Muscle layer of duodenum (tissue), 2 donors: ENCODE measurements around the gene FABP1.

Experiments
- H3K27ac ChIP-seq: one replicate; pipeline ENCODE4 v1.7.0; 2013; ENCODE audit warnings: mild to moderate bottlenecking, low read length
- H3K27me3 ChIP-seq: one replicate; pipeline ENCODE4 v1.7.0; 2013; ENCODE audit warnings: low read depth, mild to moderate bottlenecking, control low read depth, low read length
- H3K36me3 ChIP-seq, 2 donors: one replicate each; pipeline ENCODE4 v1.7.0; 2013; ENCODE audit warnings: low read length in 2 of 2, control low read depth in 1 of 2, mild to moderate bottlenecking in 1 of 2; ENCODE audit not compliant: insufficient read depth in 2 of 2, control insufficient read depth in 1 of 2
- H3K4me1 ChIP-seq, 2 donors: one replicate each; pipeline ENCODE4 v1.7.0; 2013; ENCODE audit warnings: low read length in 2 of 2, mild to moderate bottlenecking in 2 of 2, control low read depth in 1 of 2, moderate library complexity in 1 of 2; ENCODE audit not compliant: insufficient read depth in 2 of 2, control insufficient read depth in 1 of 2
- H3K4me3 ChIP-seq, 2 donors: one replicate each; pipeline ENCODE4 v1.7.0; 2013; ENCODE audit warnings: low read length in 2 of 2, low read depth in 1 of 2, mild to moderate bottlenecking in 1 of 2
- H3K9me3 ChIP-seq, 2 donors: one replicate each; pipeline ENCODE4 v1.7.0; 2013; ENCODE audit warnings: low read length in 2 of 2, control low read depth in 1 of 2, mild to moderate bottlenecking in 1 of 2; ENCODE audit not compliant: control insufficient read depth in 1 of 2
- donor health status: healthy.

FABP1 gene

GRCh38 chr2:88074150-88074549 is 53.7 kb downstream of the FABP1 start:
- Histone ChIP-seq H3K36me3 (no peaks in the 10 kb centered on the region), H3K4me3 (no peak overlapping the region), H3K27ac (peak overlapping the region; percentile 42), H3K4me1 (peaks cover 0 to 15% of the 10 kb centered on the region in 2 donors), H3K27me3 (no peaks in the 10 kb centered on the region), H3K9me3 (no peaks in the 10 kb centered on the region)
